ENCODE results near the gene UBE2V1.
"Not testable (repeated sequence)": the region's sequence is repeated elsewhere in the genome, so short reads cannot be mapped to it uniquely, and the experiment has no call there.

Gene UBE2V1

DNA sequence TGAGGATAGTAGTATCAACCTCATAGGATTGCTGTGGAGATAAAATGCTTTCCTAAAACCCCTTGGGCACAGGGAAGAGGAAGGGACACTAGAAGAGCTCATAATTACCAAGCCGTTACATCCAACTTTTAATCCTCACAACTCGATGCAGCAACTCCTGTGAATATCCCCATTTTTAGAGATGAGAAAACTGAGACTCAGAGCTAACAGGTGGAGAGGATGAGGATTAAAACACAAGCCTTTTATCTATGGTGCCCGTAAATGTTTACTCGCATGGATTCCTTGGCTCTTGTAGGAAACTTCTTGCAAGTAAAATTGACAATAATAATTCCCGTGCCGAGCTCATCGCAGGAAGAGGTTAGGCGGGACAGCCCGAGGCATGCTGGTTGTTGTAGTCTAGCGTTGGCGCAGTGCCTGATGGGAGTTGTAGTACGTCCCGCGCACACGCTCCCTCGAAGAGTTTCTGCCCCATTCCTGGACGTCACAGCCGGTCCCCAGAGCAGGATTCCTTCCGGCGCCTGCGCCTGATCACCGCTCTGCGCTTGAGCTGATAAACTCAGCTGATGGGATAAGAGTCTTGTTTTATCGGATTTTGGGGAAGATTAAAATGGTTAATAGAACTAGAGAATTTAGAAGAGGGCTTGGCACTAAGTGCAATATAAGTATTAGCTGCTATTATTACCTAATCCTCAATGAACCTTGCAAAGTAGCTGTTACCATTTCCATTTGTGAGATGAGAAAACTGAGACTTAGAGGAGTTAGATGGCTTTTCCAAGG, 2.8 kb upstream of the UBE2V1 start:
- DNase-seq (ENCODE audit: low read depth in 2 of 2, low spot score in 1 of 2) = peak; percentile 75 to 79

DNA sequence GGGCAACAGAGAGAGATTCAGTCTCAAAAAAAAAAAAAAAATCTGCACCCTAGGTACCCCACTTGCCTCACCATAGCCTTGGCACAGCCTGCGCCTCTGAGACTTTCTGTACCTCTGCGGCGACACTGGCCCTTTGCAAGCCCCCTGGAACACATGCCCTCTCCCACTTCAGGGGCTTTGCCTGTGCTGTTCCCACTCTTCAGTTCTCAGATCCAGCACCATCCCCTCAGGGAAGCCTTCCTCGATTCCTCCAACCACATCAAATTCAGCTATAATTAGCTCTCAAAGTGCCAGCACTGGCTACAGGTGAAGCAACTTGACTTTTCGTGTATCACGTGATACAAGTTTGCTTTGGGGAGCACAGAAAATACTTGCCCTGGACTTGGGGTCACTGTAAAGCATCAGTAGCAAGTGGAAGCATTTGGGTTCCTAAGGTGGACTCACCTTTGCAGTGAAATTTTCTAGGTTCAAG, 2.1 kb upstream of the UBE2V1 start:
- no peak for DNase-seq (ENCODE audit: low read depth in 2 of 2, low spot score in 1 of 2)

DNA sequence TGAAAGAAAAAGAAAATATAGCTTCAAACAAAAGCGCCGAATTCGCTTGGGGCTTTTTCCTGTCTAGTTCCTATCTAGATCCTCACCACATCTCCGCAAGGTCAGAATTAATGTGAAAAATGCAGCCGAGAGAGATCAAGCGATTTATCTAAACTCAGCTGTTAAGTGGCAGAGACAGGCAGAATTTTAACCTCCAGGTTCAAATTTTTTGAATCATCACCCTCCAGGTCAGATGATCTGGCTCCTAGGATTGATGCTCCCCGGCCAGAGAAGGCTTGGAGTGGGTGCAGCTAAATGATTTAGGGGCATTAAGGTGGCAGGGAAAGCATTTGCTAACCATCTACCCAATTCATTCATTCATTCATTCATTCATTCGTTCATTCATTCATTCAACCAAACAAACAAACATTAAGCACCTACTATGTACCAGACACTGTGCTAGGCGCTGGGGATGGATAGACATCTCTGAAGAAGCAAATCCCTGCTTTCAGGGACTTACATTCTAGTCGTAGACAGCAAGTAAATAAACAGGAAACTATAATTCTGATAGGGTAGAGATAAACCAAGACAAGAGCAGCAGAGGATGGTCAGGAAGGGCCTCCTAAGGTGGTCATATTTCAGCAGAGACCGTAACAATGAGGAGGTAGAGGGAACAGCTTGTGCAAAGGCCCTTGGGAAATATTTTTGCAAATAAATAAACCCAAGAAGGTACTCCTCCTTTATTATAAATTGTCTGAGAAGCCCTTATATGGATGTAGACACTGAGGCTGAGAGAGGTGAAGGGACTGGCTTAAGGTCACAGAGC, 672 bp upstream of the UBE2V1 start:
- DNase-seq (ENCODE audit: low read depth in 2 of 2, low spot score in 1 of 2) = no peak

DNA sequence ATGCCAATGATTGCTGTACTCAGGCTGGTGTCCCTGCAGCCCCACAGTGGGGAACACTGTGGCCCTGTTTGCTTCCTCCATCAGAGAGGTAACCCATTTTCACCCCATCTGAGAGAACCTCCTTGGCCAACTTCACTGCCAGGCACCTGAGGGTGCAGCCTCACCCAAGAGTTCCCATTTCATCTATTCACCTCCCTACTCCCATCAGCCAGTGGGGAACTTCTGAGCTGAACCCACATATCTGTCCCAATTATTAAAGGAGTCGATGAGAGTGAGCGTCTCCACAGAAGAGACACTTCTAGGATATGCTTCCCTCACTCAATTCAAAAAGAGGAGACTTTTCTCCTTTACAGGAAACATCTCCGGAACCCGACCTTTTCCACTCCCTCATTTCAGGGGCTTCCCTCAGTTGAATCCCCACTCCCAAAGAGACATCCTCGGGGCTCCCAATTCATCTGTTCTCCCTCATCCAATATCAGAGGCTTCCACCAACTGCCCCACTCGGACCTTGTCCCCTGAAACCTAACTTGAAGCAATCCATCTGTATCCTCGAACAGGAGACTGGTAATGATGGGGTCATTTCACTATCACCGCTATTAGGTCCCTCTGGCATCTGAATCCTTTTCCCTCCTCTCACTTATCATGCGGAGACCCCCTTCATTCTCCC, 988 bp downstream of the UBE2V1 start:
- no peak for DNase-seq (ENCODE audit: low read depth in 2 of 2, low spot score in 1 of 2)

GRCh38 chr20:50111120-50111828, 1.7 kb downstream of the UBE2V1 start:
- peak in 1 of 2 donors; percentile 9 for DNase-seq (ENCODE audit: low read depth in 2 of 2, low spot score in 1 of 2)

- peak in 1 of 2 donors; percentile 7 for DNase-seq (ENCODE audit: low read depth in 2 of 2, low spot score in 1 of 2)
Measured at GRCh38 chr20:50110141-50111047, 2.6 kb downstream of the UBE2V1 start.

DNA sequence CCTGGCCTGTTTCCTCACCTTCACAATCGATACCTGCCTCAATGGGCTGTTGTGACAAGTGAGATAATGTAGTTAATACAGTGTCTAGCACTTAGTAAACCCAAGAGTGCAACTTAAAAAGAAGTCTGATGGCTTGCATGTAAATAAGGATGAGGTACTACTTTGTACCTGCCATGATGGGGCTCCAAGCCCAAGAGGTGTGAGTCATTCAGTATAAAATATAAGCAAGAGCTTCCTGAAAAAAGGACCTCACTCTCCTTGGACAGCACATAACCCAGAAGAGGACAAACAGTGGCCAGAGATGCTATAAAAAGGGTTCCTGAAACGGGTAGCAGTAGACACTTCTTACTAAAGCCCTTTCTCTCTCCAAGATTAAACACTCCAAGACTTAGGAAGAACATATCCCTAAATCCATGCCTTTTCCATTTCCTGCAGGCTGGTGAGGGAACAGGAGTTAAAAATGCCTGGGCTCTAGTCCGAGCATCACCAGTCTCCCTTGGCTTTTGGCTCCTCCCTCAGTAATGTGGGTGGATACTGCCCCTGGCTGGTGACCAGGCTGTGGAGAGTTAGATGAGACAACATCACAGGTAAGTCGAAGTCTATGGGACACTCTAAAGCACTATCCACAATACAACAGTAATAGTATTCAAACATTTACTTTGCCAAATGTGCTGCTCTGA, 4.3 kb downstream of the UBE2V1 start:
- no peak for DNase-seq (ENCODE audit: low read depth in 2 of 2, low spot score in 1 of 2)

GRCh38 chr20:50107796-50108331, 5.1 kb downstream of the UBE2V1 start:
- DNase-seq (ENCODE audit: low read depth in 2 of 2, low spot score in 1 of 2) = no peak

DNA sequence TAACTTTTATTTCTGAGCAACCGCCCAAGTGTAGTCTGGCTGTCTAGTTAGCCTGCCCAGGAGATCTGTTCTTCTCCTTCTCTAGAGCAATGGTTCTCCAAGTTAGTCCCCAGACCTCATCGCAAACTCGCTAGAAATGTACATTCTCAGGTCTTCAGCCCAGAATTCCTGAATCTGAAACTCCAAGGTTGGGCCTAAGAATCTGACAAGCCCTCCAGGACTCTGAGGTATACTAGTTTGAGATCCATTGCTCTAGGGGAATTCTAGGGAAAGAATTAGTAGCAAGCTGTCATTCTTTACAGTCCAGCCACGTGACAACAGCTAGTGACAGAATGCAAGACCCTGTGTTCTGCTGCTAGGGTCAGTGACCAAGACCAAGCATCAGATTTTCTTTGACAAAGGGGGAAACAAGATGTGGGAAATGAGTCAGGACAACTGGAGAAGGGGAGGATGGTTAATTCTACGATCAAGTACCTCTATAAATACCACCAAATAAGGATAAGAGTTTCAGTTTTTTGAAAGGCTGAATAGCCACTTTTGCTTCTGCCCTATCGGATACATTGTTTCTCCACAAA, 5.8 kb downstream of the UBE2V1 start:
- DNase-seq (ENCODE audit: low read depth in 2 of 2, low spot score in 1 of 2) = no peak

GRCh38 chr20:50106669-50107068, 6.3 kb downstream of the UBE2V1 start:
- not testable (repeated sequence) for DNase-seq (ENCODE audit: low read depth in 2 of 2, low spot score in 1 of 2)

DNA sequence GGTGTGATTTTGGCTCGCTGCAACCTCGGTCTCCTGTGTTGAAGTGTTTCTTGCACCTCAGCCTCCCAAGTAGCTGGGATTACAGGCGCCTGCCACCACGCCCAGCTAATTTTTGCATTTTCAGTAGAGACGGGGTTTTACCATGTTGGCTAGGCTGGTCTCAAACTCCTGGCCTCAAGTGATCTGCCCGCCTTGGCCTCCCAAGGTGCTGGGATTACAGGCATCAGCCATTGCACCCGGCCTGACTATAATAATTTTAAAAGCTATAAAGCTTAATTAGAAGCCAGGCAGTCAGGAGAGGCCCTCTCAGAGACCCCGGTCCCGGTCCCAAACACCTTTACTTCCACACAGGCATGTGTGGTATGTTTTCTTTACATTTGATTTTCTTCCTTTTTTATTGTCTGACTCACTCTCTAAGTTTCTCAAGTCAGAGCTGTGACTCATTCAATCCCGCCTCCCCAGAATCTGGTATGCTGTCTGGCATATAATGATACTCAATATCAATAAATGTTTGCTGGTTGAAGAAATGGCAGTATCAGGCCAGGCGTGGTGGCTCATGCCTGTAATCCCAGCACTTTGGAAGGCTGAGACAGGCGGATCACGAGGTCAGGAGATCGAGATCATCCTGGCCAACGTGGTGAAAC, 9.4 kb downstream of the UBE2V1 start:
- DNase-seq (ENCODE audit: low read depth in 2 of 2, low spot score in 1 of 2) = peak in 1 of 2 donors; percentile 26

GRCh38 chr20:50102551-50102950, 10.4 kb downstream of the UBE2V1 start:
- DNase-seq (ENCODE audit: low read depth in 2 of 2, low spot score in 1 of 2) = not testable (repeated sequence)

- no peak for DNase-seq (ENCODE audit: low read depth in 2 of 2, low spot score in 1 of 2)
Measured at GRCh38 chr20:50101887-50102286, 11.1 kb downstream of the UBE2V1 start.

DNA sequence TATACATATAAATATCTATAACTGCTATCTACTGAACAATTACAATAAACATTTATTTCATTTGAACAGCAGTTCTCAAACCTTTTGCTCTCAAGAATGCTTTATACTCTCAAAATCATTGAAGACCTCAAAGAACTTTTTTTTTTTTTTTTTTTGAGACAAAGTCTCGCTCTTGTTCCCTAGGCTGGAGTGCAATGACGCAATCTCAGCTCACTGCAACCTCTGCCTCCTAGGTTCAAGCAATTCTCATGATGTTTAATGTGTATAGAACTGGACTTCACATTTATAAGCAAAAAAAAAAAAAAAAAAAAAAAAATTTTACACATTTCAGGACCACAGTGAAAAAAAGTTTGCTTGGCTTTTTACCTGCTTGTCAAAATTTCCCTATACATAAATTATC, 11.7 kb downstream of the UBE2V1 start:
- DNase-seq (ENCODE audit: low read depth in 2 of 2, low spot score in 1 of 2) = no peak

DNA sequence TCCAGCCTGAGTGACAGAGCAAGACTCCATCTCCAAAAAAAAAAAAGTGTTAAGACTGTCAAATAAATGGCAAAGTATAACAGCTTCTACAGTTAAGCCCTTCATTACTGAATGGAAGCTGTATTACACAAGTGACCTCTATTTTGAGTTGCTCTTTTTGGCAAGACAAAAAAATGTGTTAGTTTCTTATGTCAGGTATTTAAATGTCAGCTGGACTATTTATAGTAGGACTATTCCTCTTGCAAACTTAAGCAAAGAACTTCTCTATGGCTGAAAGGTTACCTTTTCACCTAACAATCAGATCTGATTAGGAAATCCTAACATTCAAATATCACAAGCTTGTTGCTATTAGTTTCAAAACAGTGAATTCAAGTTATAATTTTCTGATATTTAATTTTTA, 12.4 kb downstream of the UBE2V1 start:
- DNase-seq (ENCODE audit: low read depth in 2 of 2, low spot score in 1 of 2) = no peak

- DNase-seq (ENCODE audit: low read depth in 2 of 2, low spot score in 1 of 2) = no peak
Measured at GRCh38 chr20:50099565-50099991, 13.4 kb downstream of the UBE2V1 start.

GRCh38 chr20:50099113-50099512, 13.8 kb downstream of the UBE2V1 start:
- DNase-seq (ENCODE audit: low read depth in 2 of 2, low spot score in 1 of 2) = no peak

GRCh38 chr20:50098259-50098658, 14.7 kb downstream of the UBE2V1 start:
- no peak for DNase-seq (ENCODE audit: low read depth in 2 of 2, low spot score in 1 of 2)

Data from stimulated activated CD8-positive, alpha-beta memory T cell treated with anti-CD3 and anti-CD28 coated beads, Interleukin-4, amount 100 ng/mL, for 4 hours (primary cell).